DND-41 (cell line): ENCODE data around the gene CARS1.

Experiments used
- EZH2 ChIP-seq: IDR thresholded peaks from 3 replicates; pipeline ENCODE4 v1.6.1; 2012; ENCODE audit warnings: borderline replicate concordance, low read depth, mild to moderate bottlenecking, moderate library complexity, low read length, inconsistent platforms; ENCODE audit not compliant: severe bottlenecking
- TF ChIP-seq, protein P1 (sequence below): IDR thresholded peaks from 2 replicates; pipeline ENCODE4 v1.5.1; 2012; ENCODE audit warnings: borderline replicate concordance, low read length, moderate library complexity, mild to moderate bottlenecking; ENCODE audit not compliant: poor library complexity, severe bottlenecking; ENCODE audit errors: extremely low read depth

DNA sequence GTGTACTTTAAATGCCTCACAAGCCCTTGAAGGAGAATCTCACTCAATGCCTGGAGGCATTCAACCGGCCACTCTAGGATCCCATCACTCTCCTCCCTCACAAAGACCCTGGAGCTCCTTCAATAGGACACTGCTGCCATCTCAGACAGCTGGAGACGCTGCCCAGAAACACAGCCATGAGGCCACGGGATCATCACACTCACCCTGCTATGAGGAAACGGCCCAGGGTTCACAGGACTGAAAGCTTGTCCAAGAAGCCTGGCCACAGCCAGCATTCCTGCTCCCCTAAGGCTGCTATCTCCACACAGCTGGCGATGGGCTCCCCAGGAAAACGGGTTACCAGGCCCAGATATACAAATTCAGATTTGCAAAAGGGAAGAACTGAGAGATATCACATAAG lies 13.2 kb downstream of the CARS1 start:
- TF ChIP-seq, protein P1, sequence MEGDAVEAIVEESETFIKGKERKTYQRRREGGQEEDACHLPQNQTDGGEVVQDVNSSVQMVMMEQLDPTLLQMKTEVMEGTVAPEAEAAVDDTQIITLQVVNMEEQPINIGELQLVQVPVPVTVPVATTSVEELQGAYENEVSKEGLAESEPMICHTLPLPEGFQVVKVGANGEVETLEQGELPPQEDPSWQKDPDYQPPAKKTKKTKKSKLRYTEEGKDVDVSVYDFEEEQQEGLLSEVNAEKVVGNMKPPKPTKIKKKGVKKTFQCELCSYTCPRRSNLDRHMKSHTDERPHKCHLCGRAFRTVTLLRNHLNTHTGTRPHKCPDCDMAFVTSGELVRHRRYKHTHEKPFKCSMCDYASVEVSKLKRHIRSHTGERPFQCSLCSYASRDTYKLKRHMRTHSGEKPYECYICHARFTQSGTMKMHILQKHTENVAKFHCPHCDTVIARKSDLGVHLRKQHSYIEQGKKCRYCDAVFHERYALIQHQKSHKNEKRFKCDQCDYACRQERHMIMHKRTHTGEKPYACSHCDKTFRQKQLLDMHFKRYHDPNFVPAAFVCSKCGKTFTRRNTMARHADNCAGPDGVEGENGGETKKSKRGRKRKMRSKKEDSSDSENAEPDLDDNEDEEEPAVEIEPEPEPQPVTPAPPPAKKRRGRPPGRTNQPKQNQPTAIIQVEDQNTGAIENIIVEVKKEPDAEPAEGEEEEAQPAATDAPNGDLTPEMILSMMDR, result no peak
- TF ChIP-seq EZH2, result no peak
